GM18867 (cell line): Measurements from ENCODE around the gene PLA1A.
"Not testable (repeated sequence)": the region's sequence is repeated elsewhere in the genome, so short reads cannot be mapped to it uniquely, and the experiment has no call there.

Source experiments
- ATAC-seq: cut with Tn5 transposase; IDR thresholded peaks from one replicate; pipeline ENCODE4 v1.9.1; 2021; ENCODE audit warnings: mild to moderate bottlenecking, moderate library complexity; ENCODE audit not compliant: unreplicated experiment

Gene PLA1A

DNA sequence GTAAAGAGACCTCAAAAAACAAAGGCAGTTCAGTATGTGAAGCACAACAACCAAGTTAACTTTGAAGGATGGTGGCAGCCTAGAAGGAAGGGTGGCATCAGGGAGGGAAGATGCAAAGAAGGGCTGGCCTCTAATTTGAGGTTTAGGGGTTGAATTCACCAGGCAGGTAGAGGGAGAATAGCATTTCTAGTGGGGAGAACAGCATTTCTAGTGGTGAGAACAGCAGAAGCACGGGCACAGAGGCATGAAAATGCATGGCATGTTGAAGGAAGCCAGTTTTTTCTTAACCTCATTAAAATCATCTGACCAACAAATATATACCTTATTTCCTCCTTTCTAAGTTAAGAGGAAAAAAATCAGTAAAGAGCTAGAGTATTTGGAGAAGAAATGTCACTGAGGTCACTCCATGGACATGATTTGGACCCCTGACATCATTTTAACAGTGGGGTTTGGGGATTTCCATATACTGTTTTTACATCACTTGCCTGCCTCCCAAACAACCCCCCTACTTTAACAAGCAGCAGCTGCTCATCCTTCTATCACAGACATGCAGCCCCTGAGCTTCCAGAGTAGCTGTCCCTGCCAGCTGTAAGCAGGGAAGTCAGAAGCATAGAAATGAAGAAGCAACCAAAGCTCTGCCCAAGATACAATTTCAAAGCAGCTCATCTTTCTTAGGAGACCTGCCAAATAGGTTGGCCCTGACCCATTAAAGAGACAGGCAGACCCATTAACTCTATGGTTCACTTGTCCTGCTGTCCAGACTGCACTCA lies 65.1 kb downstream of the PLA1A start:
- no peak for ATAC-seq

DNA sequence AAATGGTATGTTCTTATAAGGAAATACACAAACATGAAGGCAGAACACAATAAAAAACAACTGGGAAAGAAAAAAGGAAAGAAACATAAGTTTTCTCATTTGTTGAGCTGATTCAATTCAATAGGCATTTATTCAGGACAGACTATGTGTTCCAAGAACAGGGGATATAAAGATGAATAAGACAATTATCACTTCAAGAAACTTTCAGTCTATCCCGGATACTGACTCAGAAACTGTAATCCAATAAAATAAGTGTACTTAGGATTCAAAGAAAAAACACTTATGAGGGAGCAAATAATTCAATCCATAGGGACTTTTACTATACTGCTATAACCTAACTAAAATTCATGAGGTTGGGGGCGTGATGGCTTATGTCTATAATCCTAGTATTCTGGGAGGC lies 66.2 kb downstream of the PLA1A start:
- no peak for ATAC-seq

DNA sequence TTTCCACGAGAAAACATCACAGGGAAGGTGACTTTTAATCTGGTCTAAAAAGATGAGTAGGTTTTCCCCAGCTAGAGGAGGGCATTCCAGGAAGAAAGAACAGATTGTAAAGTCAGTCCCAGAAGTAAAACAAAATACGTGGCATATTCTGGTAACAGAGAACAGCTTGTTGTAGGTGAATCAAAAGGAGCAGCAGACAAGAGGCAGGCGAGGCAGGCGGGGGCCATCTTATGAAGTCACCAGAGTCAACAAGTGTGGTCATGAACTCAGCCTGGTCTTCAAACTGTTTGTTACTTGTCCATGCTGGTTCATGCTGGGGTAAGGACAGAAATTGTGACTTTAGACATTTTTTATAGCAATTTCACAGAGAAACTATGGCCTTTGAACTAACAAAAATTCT lies 66.7 kb downstream of the PLA1A start:
- ATAC-seq = no peak

DNA sequence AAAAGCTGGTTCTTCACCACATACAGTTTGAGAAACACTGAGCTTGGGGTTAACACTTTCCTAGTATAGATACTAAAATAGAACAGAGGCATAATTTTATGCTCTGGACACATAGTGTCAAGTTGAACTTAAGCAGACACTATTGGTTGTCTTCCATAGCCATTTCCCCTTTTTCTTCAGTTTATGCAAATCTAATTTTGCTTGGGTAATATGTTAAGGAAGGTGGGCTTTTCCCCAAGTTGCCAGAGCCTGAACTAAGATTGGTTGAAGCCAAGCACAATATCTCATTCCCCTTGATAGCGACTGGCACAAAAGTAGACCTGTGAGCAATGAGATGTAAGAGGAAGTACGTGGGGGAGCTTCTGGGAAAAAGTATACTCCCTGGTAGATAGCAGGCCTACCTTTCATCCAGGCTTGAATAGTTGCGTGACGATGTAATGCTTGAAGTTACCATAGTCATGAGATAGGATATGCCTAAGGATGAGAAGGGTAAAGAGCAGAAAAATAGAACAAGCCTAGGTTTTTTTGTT lies 67.2 kb downstream of the PLA1A start:
- no peak for ATAC-seq

DNA sequence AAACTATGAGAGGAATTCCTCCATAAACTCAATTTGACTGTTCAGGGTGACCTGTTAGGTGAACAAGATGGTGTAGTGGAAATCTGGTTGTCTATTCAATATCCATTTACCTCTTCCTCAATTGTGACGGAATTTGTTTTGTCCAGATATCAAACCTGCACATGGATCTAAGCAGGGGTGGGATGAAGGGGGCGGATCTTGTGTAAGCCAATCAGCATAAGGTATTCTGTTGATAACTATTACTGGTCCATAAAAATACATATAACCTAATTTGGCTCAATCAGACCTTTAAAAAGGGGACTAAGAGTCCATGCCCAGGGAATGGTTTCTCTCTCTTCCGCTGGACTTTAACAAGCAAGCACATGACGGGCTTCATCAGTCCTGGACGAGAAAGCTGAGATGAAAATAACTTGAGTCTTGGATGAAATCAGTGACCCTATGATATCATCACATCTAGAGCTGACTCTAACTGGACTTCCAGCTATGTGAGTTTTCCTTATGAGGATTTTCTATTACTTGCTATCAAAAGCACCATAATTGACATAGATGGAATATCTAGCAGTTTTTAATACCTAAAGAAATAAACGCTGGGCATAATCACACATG lies 68.4 kb downstream of the PLA1A start:
- ATAC-seq = no peak

DNA sequence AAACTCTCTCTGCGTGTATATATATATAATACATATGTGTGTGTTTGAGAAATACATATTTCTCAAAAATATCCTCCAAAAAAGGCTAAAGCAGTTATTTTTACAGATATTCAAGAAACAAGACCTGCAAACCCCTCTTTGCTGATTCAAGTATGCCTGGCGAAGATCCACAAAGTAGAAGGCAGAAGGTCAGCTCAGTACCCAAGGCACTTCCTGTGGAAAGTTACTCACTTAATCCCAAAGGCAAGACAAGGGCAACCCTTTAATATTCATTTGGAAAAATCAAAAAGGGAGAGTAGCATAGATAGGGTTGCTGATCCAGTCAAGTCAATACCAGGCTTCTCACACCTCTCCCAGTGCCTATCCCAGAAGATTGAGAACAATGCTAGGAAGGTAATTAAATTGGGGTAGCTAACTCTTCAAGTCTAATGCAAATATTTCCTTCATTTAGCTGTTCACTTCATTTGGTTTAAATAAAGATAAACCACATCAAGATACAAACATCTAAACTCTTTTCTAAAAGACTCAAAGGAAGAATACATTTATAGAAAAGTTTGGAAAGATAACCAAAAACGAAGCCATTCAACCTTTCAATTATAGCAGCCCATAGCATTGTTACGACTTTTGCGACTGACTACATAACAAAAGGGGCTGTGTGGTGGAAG lies 72.4 kb downstream of the PLA1A start:
- no peak for ATAC-seq

DNA sequence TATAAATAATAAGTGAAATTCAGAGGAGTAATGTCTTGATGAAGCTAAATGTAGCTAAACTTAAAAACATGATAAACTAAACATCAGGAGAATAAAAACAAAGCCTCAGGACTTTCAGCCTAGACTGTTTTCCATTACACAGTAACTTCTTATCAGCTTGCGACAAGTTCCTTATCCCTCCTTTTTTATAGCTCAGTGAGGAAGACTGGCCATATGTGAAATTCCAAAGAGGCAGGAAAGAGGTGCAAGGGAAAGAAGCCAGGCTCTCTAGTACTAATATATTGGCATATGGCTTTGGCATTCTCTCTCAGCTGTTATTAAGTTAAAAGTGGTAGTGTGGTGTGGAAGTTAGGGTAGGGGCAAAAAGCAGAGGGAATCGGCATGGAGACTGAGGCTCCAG lies 75.1 kb downstream of the PLA1A start:
- no peak for ATAC-seq

DNA sequence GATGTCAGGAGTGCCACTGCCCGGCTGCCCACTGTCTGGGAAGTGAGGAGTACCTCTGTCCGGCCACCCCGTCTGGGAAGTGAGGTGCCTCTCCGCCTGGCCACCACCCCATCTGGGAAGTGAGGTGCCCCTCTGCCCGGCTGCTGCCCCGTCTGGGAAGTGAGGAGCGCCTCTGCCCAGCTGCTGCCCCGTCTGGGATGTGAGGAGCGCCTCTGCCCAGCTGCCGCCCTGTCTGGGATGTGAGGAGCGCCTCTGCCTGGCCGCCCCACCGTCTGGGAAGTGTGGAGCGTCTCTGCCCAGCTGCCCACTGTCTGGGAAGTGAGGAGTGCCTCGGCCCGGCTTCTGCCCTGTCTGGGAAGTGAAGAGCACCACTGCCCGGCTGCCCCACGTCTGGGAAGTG lies 76.2 kb downstream of the PLA1A start:
- ATAC-seq = no peak

DNA sequence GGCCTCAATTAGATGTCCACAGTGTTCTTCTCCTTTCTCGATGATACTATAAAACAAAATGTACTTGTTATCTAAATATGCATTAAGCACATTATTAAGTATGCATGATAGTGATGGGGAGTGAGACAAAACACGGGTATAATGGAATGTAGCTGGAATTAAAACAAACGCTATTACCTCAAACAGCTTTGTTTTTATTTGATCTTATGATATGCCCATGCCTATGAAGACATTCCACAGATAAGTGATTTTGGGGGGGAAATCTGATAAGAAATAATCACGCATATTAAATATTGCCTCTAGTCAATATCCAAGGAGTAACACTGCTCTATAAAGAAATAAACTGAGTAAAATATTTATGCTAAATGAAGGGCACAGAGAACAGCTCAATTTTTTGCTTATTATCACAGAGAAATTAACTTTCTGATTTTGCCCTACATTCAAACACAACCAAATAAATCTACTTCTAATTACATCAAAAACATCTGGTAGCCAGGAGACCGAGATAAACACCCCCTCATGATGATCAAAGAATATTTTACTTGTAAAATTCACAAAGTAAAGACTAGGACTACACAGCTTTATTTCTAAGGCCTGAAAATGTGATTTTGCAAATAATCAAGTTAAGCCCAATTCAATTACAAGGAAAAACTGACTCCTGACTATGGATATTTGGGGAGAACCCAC lies 77.6 kb downstream of the PLA1A start:
- no peak for ATAC-seq

DNA sequence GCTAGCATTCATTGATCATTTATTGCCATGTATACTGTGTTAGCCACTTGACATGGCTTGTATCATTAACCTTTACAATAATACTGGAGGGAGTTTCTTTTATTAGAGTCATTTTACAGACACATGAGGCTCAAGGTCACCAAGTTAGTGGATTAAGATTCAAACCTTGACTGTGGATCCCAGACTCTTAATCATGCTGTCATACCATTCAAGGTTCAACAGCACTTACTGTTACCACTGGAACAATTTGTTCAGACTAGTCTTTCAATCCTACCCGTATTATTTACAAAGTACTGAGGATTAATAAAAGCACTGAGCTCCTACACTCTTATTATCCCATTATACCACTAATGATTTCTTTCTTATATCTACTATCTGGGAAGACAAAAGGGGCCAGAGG lies 78.3 kb downstream of the PLA1A start:
- ATAC-seq = no peak

DNA sequence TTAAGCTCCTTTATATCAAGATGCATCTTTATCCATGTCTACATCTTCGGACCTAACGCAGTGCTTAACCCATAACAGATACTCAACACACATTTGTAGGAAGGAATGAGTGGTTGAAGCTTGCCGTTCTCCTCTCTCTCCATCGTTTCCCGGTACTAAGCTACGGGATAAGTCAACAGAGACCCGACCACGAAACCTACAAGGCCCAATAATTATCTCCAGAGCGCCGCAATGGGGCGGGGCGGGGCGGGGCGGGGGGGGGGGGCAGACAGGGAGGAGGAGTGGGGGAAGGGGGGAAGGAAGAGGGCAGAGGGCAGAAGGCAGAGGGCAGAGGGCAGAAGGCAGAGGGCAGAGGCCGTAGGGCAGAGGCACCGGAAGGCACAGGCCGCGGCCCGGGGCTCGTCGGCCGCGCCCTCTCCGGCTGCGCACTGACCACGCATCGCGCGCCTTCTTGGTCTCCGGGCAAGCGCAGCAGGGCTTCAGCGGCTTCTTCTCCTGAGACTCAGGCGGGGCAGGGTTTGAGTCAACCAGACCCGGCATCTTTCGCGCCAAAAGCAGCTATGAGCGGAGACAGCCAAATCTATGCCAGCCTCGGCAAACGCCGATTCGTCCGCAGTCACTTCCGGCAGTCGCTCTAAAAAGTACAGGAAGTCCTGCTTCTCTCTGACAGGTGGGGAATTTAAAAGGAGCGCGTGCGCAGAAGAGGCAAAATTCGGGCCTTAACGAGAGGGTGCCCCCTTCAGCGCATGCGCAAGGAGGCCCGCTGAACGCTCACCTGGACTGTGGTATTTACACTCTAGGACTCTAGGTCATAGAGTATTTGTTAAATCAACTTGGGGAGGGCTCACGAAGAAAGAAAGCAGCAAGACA lies 79.3 kb downstream of the PLA1A start, which contains the start of gene COX17:
Gene COX17 (minus strand): TSS at position 636 of the 870 bp plus-strand sequence. CDS start 96 bp downstream, at position 540.
- ATAC-seq = peak; percentile 87

DNA sequence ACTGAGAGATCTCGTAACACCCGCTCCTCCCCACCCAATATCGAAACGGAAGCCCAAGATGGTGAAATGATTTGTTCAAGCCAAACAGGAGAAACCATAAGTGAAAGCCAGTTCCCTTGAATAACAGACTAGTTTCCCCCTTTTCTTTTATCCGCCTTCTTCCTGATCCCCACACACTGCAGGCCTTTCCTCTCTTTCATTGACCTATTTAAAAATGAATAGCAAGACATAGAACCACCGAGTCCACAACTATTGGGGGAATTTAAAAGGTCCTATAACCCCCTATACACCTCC lies 79.9 kb downstream of the PLA1A start:
- no peak for ATAC-seq

DNA sequence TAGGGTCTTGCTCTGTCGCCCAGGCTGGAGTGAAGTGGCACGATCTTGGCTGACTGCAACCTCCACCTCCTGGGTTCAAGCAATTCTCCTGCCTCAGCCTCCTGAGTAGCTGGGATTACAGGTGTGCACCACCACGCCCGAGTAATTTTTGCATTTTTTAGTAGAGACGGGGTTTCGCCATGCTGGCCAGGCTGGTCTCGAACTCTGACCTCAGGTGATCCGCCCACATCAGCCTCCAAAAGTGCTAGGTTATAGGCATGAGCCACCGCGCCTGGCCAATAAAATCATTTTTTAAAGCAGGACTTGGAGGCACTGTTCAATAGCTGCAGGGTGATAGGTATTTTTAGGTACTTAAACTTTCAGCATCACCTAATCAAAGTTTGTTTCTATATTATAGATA lies 80.5 kb downstream of the PLA1A start:
- ATAC-seq = not testable (repeated sequence)
